HTR-8/SVneo (cell line): ENCODE data around the gene KCNJ13.

Experiments used
- DNase-seq: peaks from one replicate; pipeline ENCODE4 v3.0.0; 2011; ENCODE audit warnings: low spot score, mixed read lengths; ENCODE audit not compliant: insufficient read length
- FAIRE-seq: peaks from 2 replicates; lab custom pipeline; 2011; peaks lifted over from hg19 to GRCh38; lab: Jason Lieb, UNC

KCNJ13 gene

GRCh38 chr2:232776435-232776834 is at the start of gene KCNJ13:
KCNJ13 (minus strand) TSS chr2:232776565; CDS start chr2:232771362, 5,203 bp downstream.
- no peak for DNase-seq
- FAIRE-seq: no peak

GRCh38 chr2:232817756-232818155 is 41.4 kb upstream of the KCNJ13 start:
- DNase-seq: no peak
- FAIRE-seq: no peak

- FAIRE-seq (no peak), DNase-seq (no peak)
These were observed 40.3 kb upstream of the KCNJ13 start for GRCh38 chr2:232816657-232817056.

GRCh38 chr2:232815569-232815968 is 39.2 kb upstream of the KCNJ13 start:
- DNase-seq (no peak), FAIRE-seq (no peak)

- DNase-seq (no peak), FAIRE-seq (no peak)
These were observed 34.1 kb upstream of the KCNJ13 start for GRCh38 chr2:232810444-232810843.

GRCh38 chr2:232809349-232810124 is 33.2 kb upstream of the KCNJ13 start:
- DNase-seq: no peak
- FAIRE-seq: no peak

GRCh38 chr2:232802091-232802490 is 25.7 kb upstream of the KCNJ13 start:
- DNase-seq: no peak
- FAIRE-seq: no peak

- DNase-seq: no peak
- FAIRE-seq: no peak
These were observed 23.8 kb upstream of the KCNJ13 start for GRCh38 chr2:232800166-232800565.

- DNase-seq: no peak
- FAIRE-seq: no peak
These were observed 21.8 kb upstream of the KCNJ13 start for GRCh38 chr2:232798187-232798586.

- DNase-seq (no peak), FAIRE-seq (no peak)
These were observed 19.6 kb upstream of the KCNJ13 start for GRCh38 chr2:232795920-232796319.

- DNase-seq (no peak), FAIRE-seq (no peak)
These were observed 18.6 kb upstream of the KCNJ13 start for GRCh38 chr2:232794981-232795380.

GRCh38 chr2:232793271-232793670 is 16.9 kb upstream of the KCNJ13 start:
- DNase-seq (no peak), FAIRE-seq (no peak)

- FAIRE-seq: no peak
- DNase-seq: no peak
These were observed 15.2 kb upstream of the KCNJ13 start for GRCh38 chr2:232791518-232791917.

- no peak for FAIRE-seq
- DNase-seq: no peak
These were observed 12.7 kb upstream of the KCNJ13 start for GRCh38 chr2:232789082-232789481.

- FAIRE-seq (no peak), DNase-seq (no peak)
These were observed 11.4 kb upstream of the KCNJ13 start for GRCh38 chr2:232787806-232788205.

- FAIRE-seq (no peak), DNase-seq (no peak)
These were observed 6.9 kb upstream of the KCNJ13 start for GRCh38 chr2:232783278-232783677.

GRCh38 chr2:232781765-232782164 is 5.4 kb upstream of the KCNJ13 start:
- DNase-seq (peak; percentile 12), FAIRE-seq (no peak)

GRCh38 chr2:232779934-232780333 is 3.6 kb upstream of the KCNJ13 start:
- no peak for FAIRE-seq
- no peak for DNase-seq

- DNase-seq: no peak
- FAIRE-seq: no peak
These were observed 3.1 kb upstream of the KCNJ13 start for GRCh38 chr2:232779465-232779864.

GRCh38 chr2:232777276-232777675 is 911 bp upstream of the KCNJ13 start:
- FAIRE-seq: no peak
- no peak for DNase-seq

GRCh38 chr2:232773815-232774214 is 2.5 kb downstream of the KCNJ13 start:
- no peak for FAIRE-seq
- DNase-seq: no peak

- DNase-seq: no peak
- FAIRE-seq: no peak
These were observed 3.8 kb downstream of the KCNJ13 start for GRCh38 chr2:232772531-232772930.
